Measurements from ENCODE around the gene LILRA6.
"Not testable (repeated sequence)": the region's sequence is repeated elsewhere in the genome, so short reads cannot be mapped to it uniquely, and the experiment has no call there.

Gene LILRA6

DNA sequence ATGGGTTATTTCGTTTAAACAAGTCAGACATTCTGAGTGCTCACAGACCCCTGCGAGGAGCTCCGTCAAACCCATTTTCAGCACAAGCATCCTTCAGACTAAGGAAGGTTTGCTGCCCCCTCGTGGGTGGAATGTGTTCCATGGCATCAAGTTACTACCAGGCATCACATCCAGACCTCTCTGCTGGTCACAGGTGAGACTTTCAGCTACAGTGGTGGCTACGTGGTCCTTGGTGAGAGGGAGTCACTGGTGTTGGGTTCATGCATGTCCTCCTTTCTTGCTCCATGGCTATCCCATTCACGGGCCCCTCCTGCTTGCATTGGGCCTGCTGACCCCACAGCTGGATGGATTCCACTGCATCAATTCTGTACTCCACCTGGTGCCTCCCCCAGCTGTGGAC, 23.5 kb upstream of the LILRA6 start:
- DNase-seq, result peak in 28 of 58 donors; percentile 1 to 71 (median 14)

DNA sequence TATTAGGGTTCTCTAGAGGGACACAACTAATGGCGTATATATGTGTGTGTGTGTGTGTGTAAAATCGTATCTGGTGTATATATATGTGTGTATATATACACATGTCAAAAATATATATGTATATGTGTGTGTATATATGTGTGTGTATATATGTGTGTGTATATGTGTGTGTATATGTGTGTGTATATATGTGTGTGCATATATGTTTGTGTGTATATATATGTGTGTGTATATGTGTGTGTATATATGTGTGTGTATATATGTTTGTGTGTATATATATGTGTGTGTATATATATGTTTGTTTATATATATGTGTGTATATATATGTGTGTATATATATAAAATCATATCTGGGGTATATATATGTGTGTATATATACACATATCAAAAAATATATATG, 19.9 kb upstream of the LILRA6 start:
- DNase-seq, result no peak

DNA sequence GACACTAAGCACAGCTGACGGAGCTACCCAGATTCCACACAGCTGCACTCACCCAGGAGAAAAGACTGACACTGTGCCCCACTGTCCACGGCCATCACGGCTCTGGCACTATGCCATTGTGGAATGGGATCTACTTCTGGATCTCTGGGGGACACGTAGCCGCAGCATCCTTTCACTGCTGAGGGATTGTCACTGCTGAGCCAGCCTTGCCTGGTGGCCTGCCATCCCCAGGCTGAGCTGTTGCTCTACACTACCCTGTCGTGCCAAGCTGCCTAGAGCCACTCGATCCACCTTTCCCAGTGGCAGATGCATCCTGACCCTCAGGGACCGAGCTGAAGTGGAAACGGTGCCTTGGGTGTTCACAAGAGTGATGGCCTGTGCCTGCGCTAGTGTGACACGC, 19.5 kb upstream of the LILRA6 start:
- DNase-seq, result no peak

DNA sequence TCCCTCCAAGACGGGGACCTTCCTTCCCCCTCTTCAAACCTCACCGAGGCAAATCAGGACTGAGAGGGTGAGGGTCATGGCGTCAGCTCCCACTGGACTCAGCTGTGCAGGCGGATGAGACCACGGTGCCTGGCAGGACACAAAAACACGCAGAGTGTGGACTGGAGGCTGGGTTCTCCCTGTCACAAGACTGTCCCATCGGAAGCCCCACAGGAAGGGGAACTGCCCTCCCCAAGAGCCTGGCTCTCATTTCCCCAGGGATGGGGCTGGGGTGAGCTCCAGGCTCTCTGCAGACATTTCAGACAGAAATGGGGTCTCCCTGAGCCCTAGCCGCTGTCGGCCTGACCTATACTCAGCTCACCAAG, 14.5 kb upstream of the LILRA6 start, which contains the start of gene LILRB5:
Gene LILRB5 (minus strand): TSS at position 158 of the 365 bp plus-strand sequence. CDS start 80 bp downstream, at position 78.
- DNase-seq, result no peak

DNA sequence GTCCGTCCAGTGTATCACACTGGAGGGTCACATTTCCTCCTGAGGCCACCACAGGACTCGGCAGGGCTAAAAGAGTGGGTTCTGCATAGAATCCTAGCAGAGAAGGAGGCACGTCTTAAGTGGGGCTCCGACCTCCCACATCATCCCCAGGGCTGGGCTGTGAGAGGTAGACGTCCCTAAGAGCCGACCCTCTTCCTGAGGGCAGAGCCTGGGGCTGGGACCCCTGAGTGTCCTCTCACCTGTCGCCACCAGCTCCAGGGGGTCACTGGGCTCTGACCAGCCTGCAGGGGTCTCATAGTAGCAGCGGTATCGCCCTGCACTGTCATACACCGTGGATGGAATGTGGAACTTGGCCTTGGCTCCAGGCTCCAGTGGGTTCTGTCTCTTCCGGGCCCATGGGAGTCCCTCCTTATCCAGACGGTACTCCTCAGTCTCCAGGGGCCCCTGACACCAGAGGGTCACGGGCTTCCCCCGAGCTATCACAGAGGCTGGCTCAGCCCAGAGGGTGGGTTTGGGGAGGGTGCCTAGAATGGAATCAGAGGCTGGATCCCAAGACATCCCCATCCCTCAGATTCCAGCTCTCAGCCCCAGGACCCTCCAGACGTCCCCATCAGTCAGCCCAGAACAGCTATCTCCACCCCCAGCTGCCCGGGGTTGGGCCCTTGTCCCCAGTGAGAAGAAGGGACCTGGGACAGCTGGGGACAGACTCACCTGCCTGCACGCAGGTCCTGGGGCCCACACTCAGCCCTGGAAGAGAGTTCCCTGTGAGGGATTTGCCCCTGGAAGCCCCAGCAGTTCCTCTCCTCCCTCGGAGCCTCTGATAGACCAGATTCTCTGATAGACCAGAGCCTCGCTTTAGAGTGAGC, 13.9 kb upstream of the LILRA6 start:
- DNase-seq, result no peak

DNA sequence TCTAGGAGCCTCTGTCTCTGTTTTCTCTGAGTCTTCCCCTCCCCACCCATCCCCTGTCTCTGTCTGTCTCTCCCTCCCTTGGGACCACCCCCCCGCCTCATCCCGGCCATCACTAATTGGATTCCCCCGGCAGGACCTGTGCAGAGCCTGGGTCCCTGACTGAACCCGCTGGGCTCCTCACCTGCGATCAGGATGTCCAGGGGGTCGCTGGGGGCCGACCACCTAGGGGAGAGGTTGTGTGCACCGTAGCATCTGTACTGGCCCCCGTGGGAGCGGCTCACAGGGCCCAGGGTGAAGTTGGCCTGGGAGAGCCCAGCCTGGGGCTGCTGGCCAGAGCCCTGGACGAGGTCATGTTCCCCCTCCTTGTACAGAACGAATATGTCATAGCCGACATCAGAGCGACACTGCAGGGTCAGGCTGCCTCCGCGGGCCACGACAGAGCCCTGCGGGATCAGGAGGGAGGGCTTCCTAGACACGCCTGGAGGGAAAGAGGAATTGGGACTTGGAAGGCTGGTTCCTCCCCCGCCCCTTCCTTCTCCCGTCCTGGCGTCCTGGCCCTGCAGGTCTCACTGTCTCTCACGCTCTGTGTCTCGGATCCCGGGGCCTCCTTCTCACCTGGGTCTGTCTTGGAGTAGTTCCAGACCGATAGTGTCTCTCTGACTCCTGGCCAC, 12.7 kb upstream of the LILRA6 start:
- no peak for DNase-seq

DNA sequence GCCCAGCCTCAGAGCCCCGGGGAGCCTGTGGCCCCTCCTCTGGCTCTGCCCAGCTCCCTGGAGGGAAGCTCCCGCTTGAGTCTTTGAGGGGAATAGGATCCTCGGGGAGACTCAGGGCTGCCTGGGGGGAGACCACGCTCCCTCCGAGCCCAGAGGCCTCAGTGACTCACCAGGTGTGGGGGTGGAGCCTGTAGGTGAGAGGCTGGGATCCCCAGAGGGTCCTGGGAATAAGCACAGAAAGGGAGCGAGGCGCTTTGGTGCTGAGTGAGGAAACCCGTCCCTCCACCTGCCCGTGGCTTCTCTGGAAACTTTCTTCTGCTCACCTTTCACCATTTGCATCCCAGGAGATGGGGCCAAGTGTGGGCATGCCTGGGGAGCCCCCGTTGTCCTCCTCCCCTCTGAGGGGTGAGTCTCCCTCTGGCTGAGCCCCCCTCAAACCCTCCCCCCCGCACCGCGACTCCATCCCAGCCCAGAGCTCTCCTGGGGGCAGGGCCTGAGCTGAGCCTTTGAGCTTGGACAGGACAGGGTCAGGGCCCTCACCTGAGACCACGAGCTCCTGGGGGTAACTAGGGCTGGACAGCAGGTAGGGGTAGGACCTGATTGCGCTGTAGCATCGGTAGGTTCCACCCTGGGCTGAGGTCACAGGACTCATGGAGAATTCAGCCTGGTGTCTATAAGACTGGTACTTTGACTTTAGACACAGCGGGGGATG, 11.8 kb upstream of the LILRA6 start:
- DNase-seq, result no peak

DNA sequence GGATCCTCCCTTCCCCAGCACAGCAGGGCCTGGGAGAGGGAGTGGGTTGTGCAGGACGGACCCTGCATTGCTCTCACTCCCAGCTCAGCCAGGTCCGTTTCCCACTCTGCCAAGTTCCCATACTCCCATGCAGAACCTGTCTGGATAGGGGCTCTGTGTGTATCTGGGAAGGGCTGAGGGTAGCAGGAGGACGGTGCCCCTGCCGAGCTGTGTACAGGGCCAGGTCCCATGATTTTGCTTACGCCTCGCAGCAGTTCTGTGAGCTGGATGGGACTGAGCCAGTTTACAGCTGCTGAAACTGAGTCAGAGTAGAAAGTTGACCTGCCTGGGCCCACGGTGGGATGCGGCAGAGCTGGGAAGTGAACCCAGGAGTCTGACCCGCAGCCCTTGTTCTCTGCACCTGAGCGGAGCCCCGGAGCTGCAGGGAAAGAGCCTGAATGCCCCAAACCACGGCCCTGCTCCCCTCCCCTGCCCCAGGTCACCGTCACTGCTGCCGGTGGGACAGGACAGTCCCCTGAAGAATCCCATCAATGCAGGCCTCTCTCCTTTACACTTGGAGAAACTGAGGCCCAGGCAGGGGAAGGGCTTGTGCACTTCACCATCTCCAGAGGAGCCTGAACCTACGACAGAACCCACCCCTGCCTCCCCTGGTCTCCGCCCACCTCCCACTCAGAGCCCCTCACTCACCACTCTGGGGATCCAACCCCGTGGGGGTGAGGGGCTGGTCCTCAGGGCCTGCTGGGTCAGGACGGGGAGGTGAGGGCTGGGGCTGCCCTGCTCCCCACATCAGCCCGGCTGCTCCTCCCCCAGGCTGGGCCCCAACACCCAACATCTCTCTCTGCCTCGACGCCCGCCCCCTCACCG, 11.0 kb upstream of the LILRA6 start:
- DNase-seq, result no peak

DNA sequence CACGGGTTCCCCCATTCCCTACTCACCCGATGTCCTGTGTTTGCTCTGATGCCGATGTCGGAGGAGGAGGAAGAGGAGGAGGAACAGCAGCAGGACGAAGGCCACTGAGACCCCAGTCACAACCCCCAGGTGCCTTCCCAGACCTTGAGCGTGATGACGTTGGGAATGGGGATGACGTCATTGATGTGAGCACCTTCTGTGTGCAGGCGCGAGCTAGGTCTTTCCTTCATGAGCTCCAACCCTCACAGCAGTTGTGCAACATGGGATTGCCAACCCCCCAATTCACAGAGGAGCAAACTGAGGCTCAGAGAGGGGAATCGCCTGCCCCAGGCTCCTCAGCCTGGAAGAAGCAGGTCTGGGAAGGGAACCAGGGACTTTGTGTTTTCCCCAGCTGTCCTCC, 10.3 kb upstream of the LILRA6 start:
- no peak for DNase-seq

DNA sequence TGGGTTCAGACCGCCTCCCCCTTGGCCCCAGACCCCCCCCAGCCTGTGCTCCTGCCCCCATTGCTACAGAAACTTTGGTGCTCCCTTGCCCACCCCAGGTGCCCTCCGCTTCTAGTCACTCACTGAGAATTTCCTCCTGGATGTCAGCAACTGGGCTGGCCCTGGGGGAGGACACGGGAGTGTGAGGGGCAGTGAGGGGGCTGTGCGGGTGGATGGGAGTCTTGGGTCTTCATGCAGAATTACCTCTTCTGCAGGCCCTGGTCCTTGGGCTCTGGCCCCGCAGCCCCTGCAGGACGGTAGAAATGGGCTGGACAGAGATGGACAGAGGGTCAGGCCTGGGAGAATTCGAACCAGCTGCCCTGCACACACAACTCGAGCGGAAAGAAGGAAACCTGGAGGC, 9.7 kb upstream of the LILRA6 start:
- no peak for DNase-seq

DNA sequence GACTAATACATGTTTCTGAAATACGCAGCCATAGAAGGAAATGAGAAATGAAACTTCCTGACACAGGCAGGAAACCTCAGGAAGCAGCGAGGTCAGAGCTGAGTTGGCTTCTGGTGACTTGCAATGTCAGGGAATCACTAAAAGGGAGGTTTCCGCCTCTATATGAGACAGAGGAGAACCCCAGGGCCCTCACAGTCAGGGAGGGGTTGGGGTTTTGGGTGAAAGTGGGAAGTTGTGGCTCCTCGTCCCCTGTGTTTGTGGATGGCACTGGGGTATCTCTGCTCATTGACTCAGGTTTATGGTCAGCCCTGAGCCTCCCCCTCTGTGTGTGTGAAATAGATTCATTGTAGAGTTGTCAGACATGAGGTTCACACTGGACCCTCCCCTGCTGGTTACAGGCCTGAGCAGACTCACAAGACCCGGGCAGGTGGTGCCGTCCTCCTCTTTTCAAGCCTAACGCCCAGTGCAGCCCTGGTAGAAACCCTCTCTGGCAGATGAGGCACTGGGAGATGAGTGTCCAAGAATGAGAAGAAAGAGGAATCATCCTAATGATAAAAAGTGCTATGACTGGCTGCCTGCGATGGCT, 5.5 kb upstream of the LILRA6 start:
- peak in 15 of 58 donors; percentile 3 to 50 (median 20) for DNase-seq

DNA sequence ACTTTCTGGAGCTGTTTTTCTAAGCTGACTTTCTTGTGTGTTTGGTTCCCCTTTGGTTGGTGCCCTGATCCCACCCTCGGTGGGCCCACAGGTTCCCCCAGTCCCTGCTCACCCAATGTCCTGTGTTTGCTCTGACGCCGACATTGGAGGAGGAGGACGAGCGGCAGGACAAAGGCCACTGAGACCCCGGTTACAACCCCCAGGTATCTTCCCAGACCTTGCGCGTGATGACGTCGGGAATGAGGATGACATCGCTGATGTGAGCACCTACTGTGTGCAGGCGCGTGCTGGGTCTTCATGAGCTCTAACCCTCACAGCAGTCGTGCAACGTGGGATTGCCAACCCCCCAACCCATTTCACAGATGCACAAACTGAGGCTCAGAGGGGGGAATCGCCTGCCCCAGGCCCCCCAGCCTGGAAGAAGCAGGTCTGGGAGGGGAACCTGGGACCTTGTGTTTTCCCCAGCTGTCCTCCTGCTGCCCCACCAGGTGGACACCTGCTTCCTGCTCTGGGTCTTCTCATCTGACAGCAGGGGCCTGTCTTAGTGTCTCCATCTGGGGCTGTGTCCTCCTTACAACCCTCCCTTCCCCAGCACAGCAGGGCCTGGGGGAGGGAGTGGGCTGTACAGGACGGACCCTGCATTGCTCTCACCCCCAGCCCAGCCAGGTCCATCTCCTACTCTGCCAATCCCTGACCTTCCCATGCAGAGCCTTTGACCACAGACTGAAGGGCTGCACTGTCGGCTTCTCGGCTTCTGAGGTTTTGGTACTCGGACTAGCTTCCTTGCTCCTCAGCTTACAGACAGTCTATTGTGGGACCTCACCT, 4.7 kb upstream of the LILRA6 start:
- no peak for DNase-seq

DNA sequence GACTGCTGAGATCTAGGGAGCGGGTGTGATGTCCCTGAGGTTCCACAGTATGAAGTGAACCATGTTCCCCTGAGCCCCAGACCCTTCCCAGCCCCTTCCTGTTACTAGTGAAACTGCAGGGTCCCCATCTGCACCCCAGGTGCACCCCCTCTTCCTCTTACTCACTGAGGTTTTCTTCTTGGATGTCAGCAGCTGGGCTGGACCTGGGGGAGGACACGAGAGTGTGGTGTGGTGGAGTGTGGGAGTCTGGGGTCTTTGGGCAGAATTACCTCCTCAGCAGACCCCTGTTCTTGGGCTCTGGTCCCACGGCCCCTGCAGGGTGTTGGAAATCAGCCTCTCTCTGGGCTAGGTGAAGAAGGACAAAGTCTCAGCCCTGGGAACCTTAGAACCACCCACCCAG, 3.3 kb upstream of the LILRA6 start:
- no peak for DNase-seq

DNA sequence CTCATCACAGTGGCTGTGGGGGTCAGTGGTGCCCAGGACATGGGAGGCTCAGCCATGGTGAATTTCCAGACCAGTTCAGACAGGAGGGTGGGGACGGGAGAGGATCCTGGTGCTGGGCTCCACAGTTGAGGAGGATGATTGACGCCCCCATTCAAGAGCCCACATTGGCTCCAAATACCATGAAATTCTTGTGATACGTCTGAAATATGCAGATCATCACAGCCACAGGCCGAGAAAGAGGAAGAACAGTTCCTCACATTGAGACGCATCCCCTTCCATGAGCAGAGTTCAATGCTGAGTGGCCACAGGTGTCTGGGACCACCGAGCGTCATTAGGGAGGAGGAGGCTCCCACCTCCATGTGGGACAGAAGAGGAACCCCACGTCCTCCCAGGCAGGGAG, 1.2 kb upstream of the LILRA6 start:
- DNase-seq, result not testable (repeated sequence)

DNA sequence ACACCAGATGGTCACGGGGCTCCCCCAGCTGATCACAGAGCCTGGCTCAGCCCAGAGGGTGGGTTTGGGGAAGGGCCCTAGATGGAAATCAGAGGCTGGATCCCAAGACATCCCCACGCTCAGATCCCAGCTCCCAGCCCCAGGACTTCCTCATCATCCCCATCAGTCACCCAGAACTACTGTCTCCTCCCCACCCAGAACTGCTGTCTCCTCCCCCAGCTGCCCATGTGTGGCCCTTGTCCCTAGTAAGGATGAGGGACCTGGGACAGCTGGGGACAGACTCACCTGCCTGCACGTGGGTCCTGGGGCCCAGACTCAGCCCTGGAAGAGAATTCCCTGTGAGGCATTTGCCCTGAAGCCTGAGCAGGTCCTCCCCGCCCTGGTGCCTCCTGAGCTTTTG, 356 bp downstream of the LILRA6 start:
- DNase-seq, result not testable (repeated sequence)

DNA sequence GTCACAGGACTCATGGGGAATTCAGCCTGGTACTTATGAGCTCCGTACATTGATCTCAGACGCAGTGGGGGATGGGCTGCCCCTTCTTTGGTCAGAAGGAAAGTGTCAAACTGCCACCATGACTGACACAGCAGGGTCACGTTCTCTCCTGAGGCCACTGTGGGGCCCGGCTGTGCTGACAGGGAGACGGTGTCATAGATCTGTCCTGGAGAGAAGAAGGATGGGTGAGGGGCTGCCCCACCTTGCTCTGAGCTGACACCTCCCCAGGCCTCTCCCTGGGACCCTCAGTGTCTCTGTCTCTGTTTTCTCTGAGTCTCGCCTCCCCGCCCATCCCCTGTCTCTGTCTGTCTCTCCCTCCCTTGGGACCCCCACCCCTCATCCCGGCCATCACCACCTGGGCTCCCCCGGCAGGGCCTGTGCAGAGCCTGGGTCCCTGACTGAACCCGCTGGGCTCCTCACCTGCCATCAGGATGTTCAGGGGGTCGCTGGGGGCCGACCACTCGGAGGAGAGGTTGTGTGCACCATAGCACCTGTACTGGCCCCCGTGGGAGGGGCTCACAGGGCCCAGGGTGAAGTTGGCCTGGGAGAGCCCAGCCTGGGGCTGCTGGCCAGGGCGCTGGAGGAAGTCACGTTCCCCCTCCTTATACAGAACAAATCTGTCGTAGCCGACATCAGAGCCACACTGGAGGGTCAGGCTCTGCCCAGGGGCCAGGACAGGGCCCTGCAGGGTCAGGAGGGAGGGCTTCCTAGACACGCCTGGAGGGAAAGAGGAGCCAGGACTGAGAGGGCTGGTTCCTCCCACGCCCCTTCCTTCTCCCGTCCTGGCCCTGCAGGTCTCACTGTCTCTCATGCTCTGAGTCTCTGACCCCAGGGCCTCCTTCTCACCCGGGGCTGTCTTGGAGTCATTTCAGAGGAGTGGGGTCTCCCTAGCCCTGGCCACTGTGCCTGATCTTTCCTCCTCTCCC, 1.9 kb downstream of the LILRA6 start:
- not testable (repeated sequence) for DNase-seq

DNA sequence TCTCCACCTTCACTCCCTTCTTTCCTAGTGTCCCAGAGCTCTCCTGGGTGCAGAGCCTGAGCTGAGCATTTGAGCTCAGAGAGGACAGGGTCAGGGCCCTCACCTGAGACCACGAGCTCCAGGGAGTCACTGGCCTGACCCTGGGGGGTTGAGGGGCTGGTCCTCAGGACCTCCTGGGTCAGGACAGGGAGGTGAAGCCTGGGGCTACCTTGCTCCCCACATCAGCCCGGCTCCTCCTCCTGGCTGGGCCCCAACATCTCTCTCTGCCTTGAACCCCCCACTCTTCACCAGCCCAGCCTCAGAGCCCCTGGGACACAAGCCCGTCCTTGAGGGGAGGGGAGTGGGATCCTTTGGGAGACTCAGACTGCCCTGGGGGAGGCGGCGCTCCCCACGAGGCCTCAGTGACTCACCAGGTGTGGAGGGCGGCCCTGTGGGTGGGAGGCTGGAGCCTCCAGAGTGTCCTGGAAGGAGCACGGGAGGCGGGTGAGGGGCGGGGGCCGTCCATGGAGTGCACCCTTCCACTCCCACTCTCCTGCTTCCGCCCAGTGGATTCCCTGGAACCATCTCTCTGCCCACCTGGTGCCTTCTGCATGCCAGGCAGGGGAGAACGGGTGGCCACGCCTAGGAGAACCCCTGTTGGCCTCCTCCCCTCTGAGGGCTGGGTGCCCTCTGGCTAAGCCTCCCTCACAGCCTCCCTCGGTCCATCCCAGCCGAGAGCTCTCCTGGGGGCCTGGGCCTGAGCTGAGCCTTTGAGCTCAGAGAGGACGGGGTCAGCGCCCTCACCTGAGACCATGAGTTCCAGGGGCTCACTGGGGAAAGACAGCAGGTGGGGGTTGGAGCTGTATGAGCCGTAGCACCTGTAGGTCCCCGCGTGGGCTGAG, 2.9 kb downstream of the LILRA6 start:
- DNase-seq, result not testable (repeated sequence)

DNA sequence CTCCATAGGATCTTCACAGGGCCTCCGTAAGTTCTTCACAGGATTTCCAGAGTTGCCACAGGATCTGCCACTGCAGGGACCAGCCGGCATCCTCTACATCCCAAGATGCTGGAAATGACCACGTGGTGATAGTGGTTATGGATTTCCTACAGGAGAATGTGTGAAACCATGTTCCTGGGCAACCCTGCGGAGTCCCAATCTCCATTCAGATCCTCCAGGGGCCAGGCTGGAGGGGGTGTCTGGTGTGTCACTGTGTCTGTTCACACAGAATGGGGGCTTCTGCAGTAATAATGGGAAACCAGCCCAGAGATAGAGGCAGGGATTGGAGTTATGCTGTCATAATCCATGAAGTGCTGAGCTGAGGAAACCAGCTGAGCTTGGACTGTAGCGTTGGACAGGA, 8.6 kb downstream of the LILRA6 start:
- no peak for DNase-seq

Data from anterior cingulate cortex (tissue), 58 donors.